ENCODE data around the gene DCAF8. TPM values are rescaled to one million over a fixed set of nuclear protein-coding genes. Genes with fewer than 3 reads are reported as not detected.

Gene DCAF8
- total RNA-seq, 1 donor from 2014 or later, result 163 TPM

- peaks cover 39% of the 10 kb centered on the region for H3K36me3 Mint-ChIP-seq (ENCODE audit: unreplicated experiment)
- H3K27ac Mint-ChIP-seq (ENCODE audit: unreplicated experiment), result no peak overlapping the region
- DNase-seq (ENCODE audit: extremely low spot score, unreplicated experiment), result no peak
- H3K4me3 Mint-ChIP-seq (ENCODE audit: unreplicated experiment), result no peak overlapping the region
- TF ChIP-seq CTCF (IDR thresholded peaks at IDR 0.05), result no peak
- H3K4me1 Mint-ChIP-seq (ENCODE audit: unreplicated experiment), result peaks cover 9% of the 10 kb centered on the region
- no peaks in the 10 kb centered on the region for H3K27me3 Mint-ChIP-seq (ENCODE audit: unreplicated experiment)
- H3K9me3 Mint-ChIP-seq (ENCODE audit: unreplicated experiment), result no peaks in the 10 kb centered on the region
Measured at GRCh38 chr1:160224606-160225005, 37.7 kb downstream of the DCAF8 start.

GRCh38 chr1:160222546-160222945 is 39.8 kb downstream of the DCAF8 start:
- Mint-ChIP-seq H3K27ac (ENCODE audit: unreplicated experiment) (no peak overlapping the region), H3K27me3 (ENCODE audit: unreplicated experiment) (no peaks in the 10 kb centered on the region), H3K4me1 (ENCODE audit: unreplicated experiment) (peaks cover 30% of the 10 kb centered on the region), H3K4me3 (ENCODE audit: unreplicated experiment) (no peak overlapping the region), H3K36me3 (ENCODE audit: unreplicated experiment) (peaks cover 39% of the 10 kb centered on the region), H3K9me3 (ENCODE audit: unreplicated experiment) (no peaks in the 10 kb centered on the region)
- no peak for TF ChIP-seq CTCF (IDR thresholded peaks at IDR 0.05)
- DNase-seq (ENCODE audit: extremely low spot score, unreplicated experiment), result no peak

GRCh38 chr1:160221089-160221488 is 41.3 kb downstream of the DCAF8 start:
- H3K4me1 Mint-ChIP-seq (ENCODE audit: unreplicated experiment), result peaks cover 33% of the 10 kb centered on the region
- H3K36me3 Mint-ChIP-seq (ENCODE audit: unreplicated experiment), result peaks cover 45% of the 10 kb centered on the region
- DNase-seq (ENCODE audit: extremely low spot score, unreplicated experiment), result no peak
- H3K27ac Mint-ChIP-seq (ENCODE audit: unreplicated experiment), result no peak overlapping the region
- TF ChIP-seq CTCF (IDR thresholded peaks at IDR 0.05), result no peak
- no peaks in the 10 kb centered on the region for H3K27me3 Mint-ChIP-seq (ENCODE audit: unreplicated experiment)
- no peaks in the 10 kb centered on the region for H3K9me3 Mint-ChIP-seq (ENCODE audit: unreplicated experiment)
- no peak overlapping the region for H3K4me3 Mint-ChIP-seq (ENCODE audit: unreplicated experiment)

- Mint-ChIP-seq H3K9me3 (ENCODE audit: unreplicated experiment) (no peaks in the 10 kb centered on the region), H3K4me3 (ENCODE audit: unreplicated experiment) (no peak overlapping the region), H3K27me3 (ENCODE audit: unreplicated experiment) (no peaks in the 10 kb centered on the region), H3K4me1 (ENCODE audit: unreplicated experiment) (peaks cover 33% of the 10 kb centered on the region), H3K27ac (ENCODE audit: unreplicated experiment) (peak overlapping the region; percentile 73), H3K36me3 (ENCODE audit: unreplicated experiment) (peaks cover 48% of the 10 kb centered on the region)
- no peak for TF ChIP-seq CTCF (IDR thresholded peaks at IDR 0.05)
- DNase-seq (ENCODE audit: extremely low spot score, unreplicated experiment), result no peak
Measured at GRCh38 chr1:160220301-160220700, 42.0 kb downstream of the DCAF8 start.

GRCh38 chr1:160219062-160219929 is 43.1 kb downstream of the DCAF8 start:
- H3K4me1 Mint-ChIP-seq (ENCODE audit: unreplicated experiment), result peaks cover 33% of the 10 kb centered on the region
- no peaks in the 10 kb centered on the region for H3K9me3 Mint-ChIP-seq (ENCODE audit: unreplicated experiment)
- no peak overlapping the region for H3K4me3 Mint-ChIP-seq (ENCODE audit: unreplicated experiment)
- TF ChIP-seq CTCF (IDR thresholded peaks at IDR 0.05), result peak; percentile 59
- DNase-seq (ENCODE audit: extremely low spot score, unreplicated experiment), result no peak
- no peaks in the 10 kb centered on the region for H3K27me3 Mint-ChIP-seq (ENCODE audit: unreplicated experiment)
- peaks cover 49% of the 10 kb centered on the region for H3K36me3 Mint-ChIP-seq (ENCODE audit: unreplicated experiment)
- peak overlapping the region; percentile 73 for H3K27ac Mint-ChIP-seq (ENCODE audit: unreplicated experiment)
